Neural cell (in vitro differentiated cells): ENCODE data around the gene RPL39L. TPM values are rescaled to one million over a fixed set of nuclear protein-coding genes. Genes with fewer than 3 reads are reported as not detected.

Experiments
- H2AFZ ChIP-seq: fragments of 200-600, 300-800 bp; sonication (generic), shearing (Covaris generic); 2 replicates; pipeline ENCODE4 v1.6.0; 2014; ENCODE audit warnings: low read depth, mild to moderate bottlenecking, antibody characterized with exemption, low read length, moderate library complexity
- H3F3A ChIP-seq: fragments of 200-600 bp; shearing (Covaris generic); 2 replicates; pipeline ENCODE4 v1.6.1; 2016; ENCODE audit warnings: mild to moderate bottlenecking, moderate library complexity, mixed read lengths, antibody characterized with exemption, low read length; ENCODE audit not compliant: insufficient read depth, poor library complexity, severe bottlenecking
- H3K27ac ChIP-seq: fragments of 200-600, 300-800 bp; sonication (generic), shearing (Covaris generic); 2 replicates; pipeline ENCODE4 v1.5.1; 2014; ENCODE audit warnings: mild to moderate bottlenecking, low read length, moderate library complexity
- H3K27me3 ChIP-seq: fragments of 300-800, 200-600 bp; sonication (generic), shearing (Covaris generic); 2 replicates; pipeline ENCODE4 v1.6.0; 2014; ENCODE audit warnings: mild to moderate bottlenecking, low read depth, low read length, moderate library complexity; ENCODE audit not compliant: insufficient read depth
- H3K36me3 ChIP-seq: fragments of 300-800, 200-600 bp; sonication (generic), shearing (Covaris generic); 2 replicates; pipeline ENCODE4 v1.5.1; 2014; ENCODE audit warnings: mild to moderate bottlenecking, antibody characterized with exemption, low read length, moderate library complexity; ENCODE audit not compliant: insufficient read depth
- H3K4me2 ChIP-seq: fragments of 300-800, 200-600 bp; sonication (generic), shearing (Covaris generic); 2 replicates; pipeline ENCODE4 v1.6.0; 2014; ENCODE audit warnings: mild to moderate bottlenecking, low read length
- H3K4me3 ChIP-seq: fragments of 300-800, 200-600 bp; sonication (generic), shearing (Covaris generic); 2 replicates; pipeline ENCODE4 v1.5.1; 2014; ENCODE audit warnings: mild to moderate bottlenecking, low read length, moderate library complexity
- H3K79me2 ChIP-seq: fragments of 200-600 bp; shearing (Covaris generic); replicated peaks from 2 replicates; pipeline ENCODE4 v1.6.0; 2014; ENCODE audit warnings: mild to moderate bottlenecking, low read length, moderate library complexity; ENCODE audit not compliant: insufficient read depth
- H3K9ac ChIP-seq: fragments of 300-800, 200-600 bp; sonication (generic), shearing (Covaris generic); 2 replicates; pipeline ENCODE4 v1.6.1; 2016; ENCODE audit warnings: mild to moderate bottlenecking, low read length, mixed read lengths
- H3K9me2 ChIP-seq: fragments of 200-600 bp; shearing (Covaris generic); 2 replicates; pipeline ENCODE4 v1.6.1; 2016; ENCODE audit warnings: mild to moderate bottlenecking, low read length, mixed read lengths; ENCODE audit not compliant: insufficient read depth
- H3K9me3 ChIP-seq: fragments of 200-600, 300-800 bp; sonication (generic), shearing (Covaris generic); 2 replicates; pipeline ENCODE4 v1.6.1; 2016; ENCODE audit warnings: mild to moderate bottlenecking, mixed run types, low read length, moderate library complexity, mixed read lengths
- H4K20me1 ChIP-seq: fragments of 200-600 bp; shearing (Covaris generic); 2 replicates; pipeline ENCODE4 v1.6.1; 2016; ENCODE audit warnings: mild to moderate bottlenecking, mixed run types; ENCODE audit not compliant: insufficient read depth
- CTCF ChIP-seq: fragments of 450-650 bp; IDR thresholded peaks from 2 replicates; pipeline ENCODE4 v1.5.1; 2014; ENCODE audit warnings: antibody characterized with exemption, mild to moderate bottlenecking, moderate library complexity; ENCODE audit not compliant: poor library complexity, severe bottlenecking
- EP300 ChIP-seq: fragments of 450-650 bp; conservative IDR thresholded peaks from 2 replicates; pipeline ENCODE4 v1.6.1; 2014; ENCODE audit warnings: antibody characterized with exemption, mild to moderate bottlenecking, moderate library complexity; ENCODE audit not compliant: poor library complexity, severe bottlenecking
- EZH2 ChIP-seq: fragments of 200-600, 300-800 bp; shearing (Covaris generic), sonication (generic); IDR thresholded peaks from 2 replicates; pipeline ENCODE4 v1.6.1; 2014; ENCODE audit warnings: antibody characterized with exemption, low read length, borderline replicate concordance, mild to moderate bottlenecking; ENCODE audit not compliant: insufficient read depth, poor library complexity, severe bottlenecking
- MXI1 ChIP-seq: fragments of 450-650 bp; conservative IDR thresholded peaks from 2 replicates; pipeline ENCODE4 v1.6.1; 2014; ENCODE audit warnings: antibody characterized with exemption, mild to moderate bottlenecking; ENCODE audit not compliant: poor library complexity, severe bottlenecking
- POLR2AphosphoS5 ChIP-seq: IDR thresholded peaks from 2 replicates; pipeline ENCODE4 v1.6.1; 2012
- RAD21 ChIP-seq: fragments of 450-650 bp; conservative IDR thresholded peaks from 2 replicates; pipeline ENCODE4 v1.6.1; 2014; ENCODE audit warnings: antibody characterized with exemption, mild to moderate bottlenecking, moderate library complexity
- REST ChIP-seq: IDR thresholded peaks from 2 replicates; pipeline ENCODE4 v1.6.1; 2012; ENCODE audit warnings: borderline replicate concordance
- SMC3 ChIP-seq: fragments of 450-650 bp; conservative IDR thresholded peaks from 2 replicates; pipeline ENCODE4 v1.6.1; 2014; ENCODE audit warnings: antibody characterized with exemption, mild to moderate bottlenecking, moderate library complexity; ENCODE audit not compliant: poor library complexity
- TAF1 ChIP-seq: IDR thresholded peaks from 2 replicates; pipeline ENCODE4 v1.6.1; 2012; ENCODE audit warnings: low read depth
- polyA plus RNA-seq: library from polyadenylated mRNA; depleted of rRNA; stranded (reverse); fragments of >200 nt; gene quantifications from 2 replicates; pipeline ENCODE4 v1.2.3, GENCODE V29; 2014

Gene RPL39L
- polyA plus RNA-seq, 1 donor from 2014 or later = 19.9 TPM

- Histone ChIP-seq H3K4me3 (no peak overlapping the region), H3K27ac (no peak overlapping the region), H3K9ac (no peak overlapping the region), H3K36me3 (no peaks in the 10 kb centered on the region), H3K79me2 (no peaks in the 10 kb centered on the region), H3K9me2 (no peaks in the 10 kb centered on the region), H3K4me2 (no peak overlapping the region), H3K9me3 (no peaks in the 10 kb centered on the region), H2AFZ (no peak overlapping the region), H4K20me1 (no peaks in the 10 kb centered on the region), H3F3A (no peaks in the 10 kb centered on the region), H3K27me3 (no peaks in the 10 kb centered on the region)
- TF ChIP-seq TAF1 (no peak), RAD21 (no peak), MXI1 (no peak), POLR2AphosphoS5 (no peak), EP300 (no peak), CTCF (no peak), EZH2 (no peak), REST (no peak), SMC3 (no peak)
These were observed 29.1 kb downstream of the RPL39L start for GRCh38 chr3:187110156-187110555.

- Histone ChIP-seq H3K4me3 (no peak overlapping the region), H3F3A (no peaks in the 10 kb centered on the region), H3K27me3 (no peaks in the 10 kb centered on the region), H3K79me2 (no peaks in the 10 kb centered on the region), H3K36me3 (no peaks in the 10 kb centered on the region), H3K9me2 (no peaks in the 10 kb centered on the region), H3K4me2 (no peak overlapping the region), H2AFZ (no peak overlapping the region), H3K9me3 (no peaks in the 10 kb centered on the region), H4K20me1 (no peaks in the 10 kb centered on the region), H3K27ac (no peak overlapping the region), H3K9ac (no peak overlapping the region)
- TF ChIP-seq RAD21 = no peak
These were observed 31.3 kb downstream of the RPL39L start for GRCh38 chr3:187107989-187108388.

DNA sequence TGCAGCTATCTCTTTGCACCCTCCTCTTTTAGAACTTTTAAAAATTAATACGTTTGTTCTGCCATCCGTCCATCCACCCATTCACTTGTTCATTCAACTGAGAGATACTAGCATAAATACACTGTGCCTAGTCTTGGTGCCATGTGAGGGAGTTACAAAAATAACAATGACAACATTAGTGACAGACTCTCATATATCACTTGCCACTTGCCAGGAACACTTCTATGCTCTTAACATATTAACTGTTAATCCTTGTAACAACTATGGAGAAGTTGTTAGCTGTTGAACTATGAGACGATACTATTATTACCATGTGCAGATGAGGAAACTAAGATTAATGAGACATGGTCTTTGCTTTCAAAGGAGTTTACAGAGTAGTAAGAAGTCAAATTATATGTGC is 33.6 kb downstream of the RPL39L start:
- no peaks in the 10 kb centered on the region for H3F3A ChIP-seq
- H3K27ac ChIP-seq = no peak overlapping the region
- H3K9ac ChIP-seq = no peak overlapping the region
- no peaks in the 10 kb centered on the region for H3K27me3 ChIP-seq
- no peak overlapping the region for H3K4me2 ChIP-seq
- no peak overlapping the region for H3K4me3 ChIP-seq
- H3K9me3 ChIP-seq = no peaks in the 10 kb centered on the region
- TF ChIP-seq EP300 (no peak), SMC3 (no peak)
- H2AFZ ChIP-seq = no peak overlapping the region
- no peaks in the 10 kb centered on the region for H3K79me2 ChIP-seq
- H3K9me2 ChIP-seq = no peaks in the 10 kb centered on the region
- H4K20me1 ChIP-seq = no peaks in the 10 kb centered on the region
- H3K36me3 ChIP-seq = no peaks in the 10 kb centered on the region
